GM19099 (cell line): ENCODE data around the gene CLASRP.

ENCODE experiments used
- POLR2A ChIP-seq: IDR thresholded peaks from 3 replicates; pipeline ENCODE4 v1.6.1; 2011; ENCODE audit warnings: low read depth; ENCODE audit not compliant: insufficient read length; ENCODE audit errors: extremely low read depth

Gene CLASRP

GRCh38 chr19:45047188-45047797, 8.4 kb downstream of the CLASRP start:
- no peak for TF ChIP-seq POLR2A

DNA sequence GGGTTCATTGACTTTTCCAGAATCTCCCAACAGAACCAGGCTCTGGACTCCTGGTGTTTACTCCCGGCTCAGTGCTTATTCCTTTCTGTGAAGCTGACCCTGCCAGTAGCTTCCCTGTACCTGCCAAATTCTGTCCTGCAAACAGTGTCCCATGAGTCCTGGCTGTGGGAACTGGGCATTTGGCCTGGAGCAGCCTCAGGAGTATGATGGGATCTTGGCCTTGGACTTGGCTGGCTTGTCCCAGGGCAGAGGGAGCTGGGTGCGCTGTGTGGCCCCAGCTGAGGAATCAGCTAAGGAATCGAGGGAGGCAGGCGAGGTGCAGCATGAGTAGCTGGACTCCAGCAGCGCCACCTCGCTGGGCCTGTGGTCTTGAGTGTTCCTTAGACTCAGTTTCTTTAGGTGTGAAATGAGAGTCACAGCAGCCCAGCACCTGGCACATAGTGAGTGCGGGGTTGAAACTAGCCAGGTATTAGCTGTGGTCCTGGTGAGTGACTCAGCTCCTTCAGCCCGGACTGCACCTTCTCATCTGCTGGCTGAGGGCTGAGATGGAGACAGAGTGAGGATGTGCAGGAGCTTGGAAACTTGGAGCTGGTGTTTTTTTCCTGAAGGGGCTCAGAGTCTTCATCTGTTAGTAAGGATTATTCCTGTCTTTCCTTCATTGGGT, 10.4 kb downstream of the CLASRP start:
- TF ChIP-seq POLR2A: no peak

DNA sequence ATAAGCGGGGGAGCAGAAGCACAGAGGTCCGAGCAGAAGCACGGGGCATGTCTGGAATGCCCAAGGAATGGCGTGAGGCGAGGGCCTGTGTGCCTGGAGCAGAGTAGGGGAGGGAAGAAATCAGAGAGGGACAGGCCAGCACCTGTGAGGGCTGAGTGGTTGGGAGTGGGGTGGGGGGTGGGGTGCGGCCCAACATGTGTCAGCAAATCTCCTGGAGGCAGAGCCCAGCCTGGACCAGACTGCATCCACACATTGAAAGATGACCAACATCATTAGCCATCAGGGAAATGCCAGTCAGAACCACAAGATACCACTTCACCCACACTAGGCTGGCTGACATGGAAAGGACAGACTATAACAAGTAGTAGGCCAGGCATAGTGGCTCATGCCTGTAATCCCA, 11.2 kb downstream of the CLASRP start:
- no peak for TF ChIP-seq POLR2A

- no peak for TF ChIP-seq POLR2A
Measured at GRCh38 chr19:45051929-45052579, 13.2 kb downstream of the CLASRP start.

DNA sequence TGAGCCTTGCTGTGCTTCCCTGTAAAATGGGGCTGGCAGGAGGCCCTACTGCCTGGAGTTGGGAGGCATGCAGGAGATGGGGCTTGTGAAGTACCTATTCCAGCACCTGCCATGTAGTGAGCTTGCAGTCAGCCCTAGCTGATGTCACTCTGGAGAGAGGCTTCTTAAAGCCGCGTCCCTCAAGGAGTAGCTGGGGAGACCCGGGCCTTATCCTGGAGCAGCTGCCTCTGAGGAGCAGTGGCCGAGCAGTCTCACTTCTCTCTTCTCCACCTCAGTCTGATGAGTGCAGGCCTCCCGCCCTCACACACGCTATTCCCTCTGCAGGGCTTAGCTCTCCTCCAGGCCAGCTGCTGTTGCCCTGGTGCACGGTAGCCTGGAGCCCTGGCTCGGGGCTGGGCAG, 18.0 kb downstream of the CLASRP start:
- TF ChIP-seq POLR2A: no peak

- no peak for TF ChIP-seq POLR2A
Measured at GRCh38 chr19:45057444-45057843, 18.6 kb downstream of the CLASRP start.

DNA sequence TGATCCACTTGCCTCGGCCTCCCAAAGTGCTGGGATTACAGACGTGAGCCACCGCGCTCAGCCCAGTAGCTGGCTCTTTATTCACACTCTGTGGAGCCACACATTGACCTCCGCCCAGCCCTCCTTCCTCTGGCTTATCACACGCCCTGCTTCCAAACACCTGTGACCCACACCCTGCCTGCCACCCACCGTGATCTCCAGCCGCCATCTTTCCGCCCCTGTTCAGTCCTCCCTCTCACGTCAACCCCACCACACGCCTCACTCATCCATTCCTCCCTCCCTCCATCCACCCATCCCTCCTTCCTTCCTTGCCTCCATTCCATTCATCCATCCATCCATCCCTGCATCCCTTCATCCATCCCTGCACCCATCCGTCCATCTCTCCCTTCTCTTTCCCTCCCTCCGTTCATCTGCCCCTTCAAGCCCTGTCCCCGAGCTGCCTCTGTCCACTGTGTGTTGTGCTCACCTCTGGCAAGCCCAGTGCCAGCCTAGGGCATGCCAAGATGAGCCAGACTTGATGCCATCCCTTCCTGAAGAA, 19.8 kb downstream of the CLASRP start:
- no peak for TF ChIP-seq POLR2A

GRCh38 chr19:45059258-45059965, 20.6 kb downstream of the CLASRP start:
- no peak for TF ChIP-seq POLR2A

- no peak for TF ChIP-seq POLR2A
Measured at GRCh38 chr19:45061965-45062364, 23.1 kb downstream of the CLASRP start.

GRCh38 chr19:45063851-45064801, 25.3 kb downstream of the CLASRP start:
- no peak for TF ChIP-seq POLR2A

GRCh38 chr19:45066921-45067661, 28.2 kb downstream of the CLASRP start:
- TF ChIP-seq POLR2A: no peak

DNA sequence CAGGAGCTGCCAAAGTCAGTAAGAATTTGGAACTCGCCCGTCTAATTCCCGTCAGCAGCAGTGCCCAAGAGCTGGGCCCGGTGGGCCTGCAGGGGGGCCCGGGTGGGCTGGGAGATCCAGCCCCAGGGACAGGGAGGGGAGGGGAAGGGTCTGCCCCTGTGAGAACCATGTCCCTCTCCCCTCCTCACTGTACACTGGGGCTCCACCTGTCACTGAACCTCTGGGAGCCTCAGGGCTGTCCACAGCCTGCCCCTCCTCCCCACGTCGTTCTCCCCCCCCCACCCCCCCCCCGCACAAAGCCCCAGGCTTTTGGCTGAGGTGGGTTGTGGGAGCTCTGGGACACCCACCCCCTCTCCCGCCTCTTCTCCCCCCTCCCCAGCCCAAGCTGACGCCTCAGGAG, 29.2 kb downstream of the CLASRP start:
- TF ChIP-seq POLR2A: no peak

DNA sequence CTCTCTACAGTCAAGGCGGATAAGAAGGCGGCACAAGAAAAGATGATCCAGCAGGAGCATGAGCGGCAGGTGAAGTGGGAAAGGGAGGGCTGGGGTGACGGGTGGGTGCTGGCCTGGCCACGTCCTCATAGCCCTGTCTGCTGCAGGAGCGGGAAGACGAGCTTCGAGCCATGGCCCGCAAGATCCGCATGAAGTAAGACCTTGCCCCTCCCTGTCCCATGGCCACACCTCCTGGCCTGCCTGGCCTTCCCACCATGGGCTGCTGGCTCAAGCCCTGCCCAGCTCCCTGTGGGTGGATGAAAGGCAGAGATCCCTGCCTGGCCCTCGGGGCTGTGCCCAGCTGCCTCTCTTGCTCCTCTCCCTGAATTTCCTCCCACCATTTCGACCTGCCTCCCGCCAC, 30.2 kb downstream of the CLASRP start:
- TF ChIP-seq POLR2A: no peak

DNA sequence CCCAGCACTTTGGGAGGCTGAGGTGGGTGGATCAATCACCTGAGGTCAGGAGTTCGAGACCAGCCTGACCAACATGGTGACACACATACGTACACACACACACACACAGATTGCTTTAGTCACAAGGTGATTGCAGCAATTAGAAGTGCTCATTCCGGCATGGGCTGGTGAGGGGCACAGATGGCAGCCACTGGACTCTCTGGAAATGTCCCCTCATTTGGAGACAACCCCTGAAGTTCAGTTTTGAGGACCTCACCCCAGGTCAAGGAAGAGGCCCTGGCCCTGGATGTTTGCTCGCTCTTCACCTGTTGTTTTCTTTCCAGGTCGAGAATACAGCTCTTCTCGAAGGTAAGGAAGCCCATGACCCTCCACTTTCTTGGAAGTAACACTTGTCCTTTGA, 31.4 kb downstream of the CLASRP start:
- TF ChIP-seq POLR2A: peak; percentile 28
